Measurements from ENCODE around the gene COL2A1.

Gene COL2A1

DNA sequence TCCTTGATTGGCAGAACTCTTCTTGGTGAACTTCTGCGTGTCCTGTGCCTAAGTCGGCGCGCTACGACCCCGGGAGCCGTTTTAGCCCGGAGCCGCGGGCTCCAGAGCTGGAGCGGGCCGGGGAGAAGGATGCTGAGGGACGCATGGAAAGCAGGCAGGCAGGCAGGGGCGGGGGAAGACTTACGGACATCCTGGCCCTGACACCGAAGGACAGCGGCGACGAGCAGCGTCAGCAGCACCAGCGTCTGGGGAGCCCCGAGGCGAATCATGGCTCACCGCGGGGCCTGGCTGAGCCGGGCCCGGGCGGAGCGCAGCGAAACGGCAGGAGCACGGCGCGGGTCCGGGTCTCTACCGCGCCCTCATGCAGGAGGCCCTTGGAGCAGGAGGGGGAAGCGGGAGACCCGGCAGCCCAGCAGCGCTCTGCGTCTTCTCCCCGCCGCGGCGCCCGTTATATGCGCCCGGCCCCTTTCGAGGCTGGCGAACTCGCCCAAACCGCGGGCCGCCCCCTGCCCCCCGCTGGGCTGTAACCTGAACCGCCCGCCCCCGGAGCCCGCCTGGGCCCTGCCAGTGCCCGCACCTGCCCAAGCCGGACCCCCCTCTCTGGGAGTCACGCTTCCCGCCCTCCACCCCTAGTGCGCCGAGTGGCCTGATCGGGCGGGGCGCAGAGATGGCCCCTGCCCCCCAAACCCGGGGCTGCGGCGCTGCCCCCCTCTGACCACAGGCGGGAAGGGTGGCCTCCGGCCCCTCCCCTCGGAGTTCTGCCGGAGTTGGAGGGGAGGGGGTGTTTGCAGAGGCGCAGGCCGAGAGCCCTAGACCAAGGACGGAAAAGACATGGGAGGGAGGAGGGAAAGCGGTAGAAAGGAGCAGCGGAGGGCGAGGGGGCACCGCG lies at the start of gene COL2A1:
COL2A1 (minus strand) TSS at position 424 of the 889 bp plus-strand sequence; CDS start at position 269, 155 bp downstream.
- Histone ChIP-seq H3K9me2 (replicated peaks; ENCODE audit: insufficient read depth, low read length) (no peaks in the 10 kb centered on the region), H3K4me3 (ENCODE audit: insufficient read depth, low read length, poor library complexity, severe bottlenecking) (no peak within 1 kb of the TSS), H3F3A (ENCODE audit: insufficient read depth) (no peaks in the 10 kb centered on the region), H3K27ac (ENCODE audit: low read depth, low read length) (no peak within 1 kb of the TSS), H4K20me1 (ENCODE audit: low read depth, low read length) (no peaks in the 10 kb centered on the region), H2AFZ (ENCODE audit: low read depth, low read length, severe bottlenecking) (no peak within 1 kb of the TSS), H3K36me3 (ENCODE audit: low read length) (no peaks in the 10 kb centered on the region), H3K9me3 (ENCODE audit: insufficient read depth, low read length) (no peaks in the 10 kb centered on the region), H3K4me2 (ENCODE audit: low read depth, low read length, poor library complexity, severe bottlenecking) (no peak within 1 kb of the TSS), H3K79me2 (ENCODE audit: insufficient read depth, low read length) (no peaks in the 10 kb centered on the region), H3K27me3 (ENCODE audit: low read length) (no peaks in the 10 kb centered on the region), H3K9ac (ENCODE audit: low read length) (no peak within 1 kb of the TSS)
- no peak for TF ChIP-seq EZH2phosphoT487 (conservative IDR thresholded peaks at IDR 0.05; ENCODE audit: low read length)
- TF ChIP-seq, protein P1, sequence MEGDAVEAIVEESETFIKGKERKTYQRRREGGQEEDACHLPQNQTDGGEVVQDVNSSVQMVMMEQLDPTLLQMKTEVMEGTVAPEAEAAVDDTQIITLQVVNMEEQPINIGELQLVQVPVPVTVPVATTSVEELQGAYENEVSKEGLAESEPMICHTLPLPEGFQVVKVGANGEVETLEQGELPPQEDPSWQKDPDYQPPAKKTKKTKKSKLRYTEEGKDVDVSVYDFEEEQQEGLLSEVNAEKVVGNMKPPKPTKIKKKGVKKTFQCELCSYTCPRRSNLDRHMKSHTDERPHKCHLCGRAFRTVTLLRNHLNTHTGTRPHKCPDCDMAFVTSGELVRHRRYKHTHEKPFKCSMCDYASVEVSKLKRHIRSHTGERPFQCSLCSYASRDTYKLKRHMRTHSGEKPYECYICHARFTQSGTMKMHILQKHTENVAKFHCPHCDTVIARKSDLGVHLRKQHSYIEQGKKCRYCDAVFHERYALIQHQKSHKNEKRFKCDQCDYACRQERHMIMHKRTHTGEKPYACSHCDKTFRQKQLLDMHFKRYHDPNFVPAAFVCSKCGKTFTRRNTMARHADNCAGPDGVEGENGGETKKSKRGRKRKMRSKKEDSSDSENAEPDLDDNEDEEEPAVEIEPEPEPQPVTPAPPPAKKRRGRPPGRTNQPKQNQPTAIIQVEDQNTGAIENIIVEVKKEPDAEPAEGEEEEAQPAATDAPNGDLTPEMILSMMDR (IDR thresholded peaks at IDR 0.05; ENCODE audit: insufficient read depth, low read length, poor library complexity, severe bottlenecking) = no peak

DNA sequence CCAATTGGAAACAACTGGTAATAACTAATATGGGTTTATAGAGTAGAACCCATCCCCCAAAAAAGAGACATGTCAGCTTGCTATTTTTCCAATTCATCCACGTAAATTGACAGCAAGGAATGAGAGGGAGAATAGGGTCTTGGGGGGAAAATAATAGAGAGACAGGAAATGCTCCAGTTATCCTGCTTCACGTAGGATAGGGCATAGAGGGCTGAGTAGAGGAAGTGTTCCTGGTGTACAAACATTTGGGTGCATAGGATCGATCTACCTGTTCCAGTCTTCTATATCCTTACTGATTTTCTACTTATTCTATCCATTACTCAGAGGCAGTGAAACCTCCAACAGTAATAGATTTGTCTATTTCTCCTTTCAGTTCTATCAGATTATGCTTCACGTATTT lies 49.6 kb upstream of the COL2A1 start:
- H3K27me3 ChIP-seq (ENCODE audit: low read length) = no peaks in the 10 kb centered on the region
- H3K9me2 ChIP-seq (replicated peaks; ENCODE audit: insufficient read depth, low read length) = no peaks in the 10 kb centered on the region
- H3K4me2 ChIP-seq (ENCODE audit: low read depth, low read length, poor library complexity, severe bottlenecking) = no peak overlapping the region
- H3K27ac ChIP-seq (ENCODE audit: low read depth, low read length) = no peak overlapping the region
- H4K20me1 ChIP-seq (ENCODE audit: low read depth, low read length) = no peaks in the 10 kb centered on the region
- no peak overlapping the region for H3K4me3 ChIP-seq (ENCODE audit: insufficient read depth, low read length, poor library complexity, severe bottlenecking)
- peaks cover 8% of the 10 kb centered on the region for H3K36me3 ChIP-seq (ENCODE audit: low read length)
- TF ChIP-seq, protein P1 (IDR thresholded peaks at IDR 0.05; ENCODE audit: insufficient read depth, low read length, poor library complexity, severe bottlenecking) = no peak
- no peak for TF ChIP-seq EZH2phosphoT487 (conservative IDR thresholded peaks at IDR 0.05; ENCODE audit: low read length)
- H3K9ac ChIP-seq (ENCODE audit: low read length) = no peak overlapping the region
- peaks cover 7% of the 10 kb centered on the region; the same call in 1 of the 2 replicates for H3K9me3 ChIP-seq (ENCODE audit: insufficient read depth, low read length)
- no peaks in the 10 kb centered on the region for H3F3A ChIP-seq (ENCODE audit: insufficient read depth)
- no peaks in the 10 kb centered on the region for H3K79me2 ChIP-seq (ENCODE audit: insufficient read depth, low read length)
- H2AFZ ChIP-seq (ENCODE audit: low read depth, low read length, severe bottlenecking) = no peak overlapping the region

DNA sequence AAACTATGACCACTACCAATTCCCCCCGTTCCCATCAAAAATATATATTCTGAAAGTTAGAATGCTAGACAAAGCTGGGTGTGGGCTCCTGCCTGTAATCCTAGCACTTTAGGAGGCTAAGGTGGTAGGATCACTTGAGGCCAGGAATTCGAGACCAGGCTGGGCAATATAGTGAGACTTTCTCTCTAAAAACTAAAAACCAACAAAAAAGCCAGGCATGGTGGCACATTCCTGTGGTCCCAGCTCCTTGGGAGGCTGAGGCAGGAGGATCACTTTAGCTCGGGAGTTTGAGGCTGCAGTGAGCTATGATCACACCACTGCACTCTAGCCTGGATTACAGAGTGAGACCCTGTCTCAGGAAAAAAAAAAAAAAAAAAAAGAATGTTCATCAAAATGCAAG lies 48.8 kb upstream of the COL2A1 start:
- Histone ChIP-seq H3K9ac (ENCODE audit: low read length) (no peak overlapping the region), H3K4me3 (ENCODE audit: insufficient read depth, low read length, poor library complexity, severe bottlenecking) (no peak overlapping the region), H2AFZ (ENCODE audit: low read depth, low read length, severe bottlenecking) (no peak overlapping the region), H3K9me2 (replicated peaks; ENCODE audit: insufficient read depth, low read length) (no peaks in the 10 kb centered on the region), H3K36me3 (ENCODE audit: low read length) (peaks cover under 1% of the 10 kb centered on the region), H3K4me2 (ENCODE audit: low read depth, low read length, poor library complexity, severe bottlenecking) (no peak overlapping the region), H3K27ac (ENCODE audit: low read depth, low read length) (no peak overlapping the region), H4K20me1 (ENCODE audit: low read depth, low read length) (no peaks in the 10 kb centered on the region), H3K27me3 (ENCODE audit: low read length) (no peaks in the 10 kb centered on the region), H3K9me3 (ENCODE audit: insufficient read depth, low read length) (no peaks in the 10 kb centered on the region), H3K79me2 (ENCODE audit: insufficient read depth, low read length) (no peaks in the 10 kb centered on the region), H3F3A (ENCODE audit: insufficient read depth) (no peaks in the 10 kb centered on the region)
- TF ChIP-seq EZH2phosphoT487 (conservative IDR thresholded peaks at IDR 0.05; ENCODE audit: low read length) = no peak
- TF ChIP-seq, protein P1 (IDR thresholded peaks at IDR 0.05; ENCODE audit: insufficient read depth, low read length, poor library complexity, severe bottlenecking) = no peak
